Breast epithelium (tissue), 4 donors: ENCODE data around the gene MRC2. TPM values are rescaled to one million over a fixed set of nuclear protein-coding genes. Genes with fewer than 3 reads are reported as not detected.
A peak's percentile ranks its signal among the peaks of the same experiment; 100 is the strongest.

Experiments
- DNase-seq, 2 donors: peaks; one replicate each; pipeline ENCODE4 v3.0.0-alpha.2; 2019; ENCODE audit warnings: low spot score in 2 of 2
- H3K27ac ChIP-seq, 2 donors: fragments of 200-600 bp; sonication (generic) in 1 of 2; one replicate each; pipeline ENCODE4 v1.5.1; 2016 to 2019; ENCODE audit warnings: mild to moderate bottlenecking in 1 of 2
- H3K27me3 ChIP-seq, 2 donors: fragments of 200-600 bp; sonication (generic) in 1 of 2; one replicate each; pipeline versions ENCODE4 v1.5.1 to v1.6.0; 2017 to 2019; ENCODE audit warnings: control low read depth in 1 of 2, mild to moderate bottlenecking in 1 of 2
- H3K36me3 ChIP-seq: fragments of 200-600 bp; one replicate; pipeline ENCODE4 v1.5.1; 2019
- H3K4me1 ChIP-seq, 2 donors: fragments of 200-600 bp; sonication (generic); one replicate each; pipeline ENCODE4 v1.5.1; 2016 to 2019; ENCODE audit warnings: control low read depth in 1 of 2
- H3K4me3 ChIP-seq, 3 donors: fragments of 200-600 bp; sonication (generic); 1 replicate in 2 of 3; 2 replicates in 1 of 3; pipeline ENCODE4 v1.5.1; 2016 to 2019; ENCODE audit warnings: mild to moderate bottlenecking in 3 of 3, moderate library complexity in 2 of 3
- H3K9me3 ChIP-seq, 2 donors: fragments of 200-600 bp; sonication (generic) in 1 of 2; one replicate each; pipeline ENCODE4 v1.5.1; 2016 to 2019; ENCODE audit warnings: control low read depth in 1 of 2
- POLR2A ChIP-seq: fragments of 450-650 bp; IDR thresholded peaks from one replicate; pipeline ENCODE4 v1.6.1; 2016; ENCODE audit warnings: antibody characterized with exemption, mild to moderate bottlenecking, moderate library complexity
- POLR2AphosphoS5 ChIP-seq, 3 donors: sonication (generic); formaldehyde crosslinking; IDR thresholded peaks; one replicate each; pipeline ENCODE4 v1.6.1; 2017; ENCODE audit warnings: antibody characterized with exemption in 3 of 3
- intact Hi-C: fragments of 100-400 bp; cut with DNase I; formaldehyde crosslinking; loops from one replicate; pipeline ENCODE4 v1.15.1; 2023; ENCODE audit warnings: low total_unique reads
- total RNA-seq, 3 donors: library from RNA; depleted of rRNA; stranded (reverse); fragments of >200 nt; gene quantifications; one replicate each; pipeline ENCODE4 v1.1.0, GENCODE V29; 2016
- TF ChIP-seq, protein P1 (sequence below), 3 donors: fragments of 450-650 bp; IDR thresholded peaks; one replicate each; pipeline ENCODE4 v1.5.1; 2016 to 2017; ENCODE audit warnings: antibody characterized with exemption in 3 of 3, mild to moderate bottlenecking in 3 of 3, moderate library complexity in 3 of 3

Gene MRC2
- total RNA-seq, 3 donors from 2014 or later: 28.4 to 40.2 (median 37.4) TPM

DNA sequence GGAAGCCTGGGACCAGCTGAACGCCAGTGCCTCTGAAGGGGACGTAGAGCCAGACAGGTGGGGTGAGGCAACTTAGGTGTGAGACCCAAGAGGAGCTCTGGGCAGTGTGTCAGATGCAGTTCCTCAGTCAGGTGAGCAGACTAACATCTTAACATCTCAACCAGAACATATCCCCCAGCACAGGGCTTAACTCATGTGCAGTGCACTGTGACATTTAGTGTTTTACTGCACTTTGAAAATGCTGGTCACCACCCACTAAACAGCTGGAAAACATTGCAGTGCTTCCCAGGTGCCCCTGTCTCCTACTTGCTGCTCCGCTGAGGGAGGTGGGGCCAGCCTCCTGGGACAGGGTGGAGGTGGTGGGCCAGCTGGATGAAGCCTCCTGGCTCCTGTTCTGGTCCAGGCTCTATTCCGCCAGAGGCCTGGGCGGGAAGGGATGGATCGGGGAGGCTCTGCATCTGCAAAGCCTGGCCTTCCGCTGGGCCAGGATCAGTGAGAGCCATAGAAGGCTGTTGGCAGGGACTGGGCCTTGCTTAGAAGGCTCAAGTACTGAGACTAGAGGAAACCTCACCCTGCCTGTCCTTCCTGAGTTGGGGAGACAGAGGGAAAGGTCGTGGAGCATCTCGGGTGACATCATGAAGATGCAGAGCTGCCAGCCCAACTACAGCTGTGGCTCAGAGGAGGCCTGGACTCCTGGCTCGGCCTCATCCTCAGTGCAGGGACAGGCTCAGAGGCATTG, 7.9 kb upstream of the MRC2 start:
- DNase-seq: no peak
- TF ChIP-seq, protein P1, sequence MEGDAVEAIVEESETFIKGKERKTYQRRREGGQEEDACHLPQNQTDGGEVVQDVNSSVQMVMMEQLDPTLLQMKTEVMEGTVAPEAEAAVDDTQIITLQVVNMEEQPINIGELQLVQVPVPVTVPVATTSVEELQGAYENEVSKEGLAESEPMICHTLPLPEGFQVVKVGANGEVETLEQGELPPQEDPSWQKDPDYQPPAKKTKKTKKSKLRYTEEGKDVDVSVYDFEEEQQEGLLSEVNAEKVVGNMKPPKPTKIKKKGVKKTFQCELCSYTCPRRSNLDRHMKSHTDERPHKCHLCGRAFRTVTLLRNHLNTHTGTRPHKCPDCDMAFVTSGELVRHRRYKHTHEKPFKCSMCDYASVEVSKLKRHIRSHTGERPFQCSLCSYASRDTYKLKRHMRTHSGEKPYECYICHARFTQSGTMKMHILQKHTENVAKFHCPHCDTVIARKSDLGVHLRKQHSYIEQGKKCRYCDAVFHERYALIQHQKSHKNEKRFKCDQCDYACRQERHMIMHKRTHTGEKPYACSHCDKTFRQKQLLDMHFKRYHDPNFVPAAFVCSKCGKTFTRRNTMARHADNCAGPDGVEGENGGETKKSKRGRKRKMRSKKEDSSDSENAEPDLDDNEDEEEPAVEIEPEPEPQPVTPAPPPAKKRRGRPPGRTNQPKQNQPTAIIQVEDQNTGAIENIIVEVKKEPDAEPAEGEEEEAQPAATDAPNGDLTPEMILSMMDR (IDR thresholded peaks at IDR 0.05): no peak
- TF ChIP-seq POLR2A: no peak
- no peak for TF ChIP-seq POLR2AphosphoS5 (IDR thresholded peaks at IDR 0.05)
- H3K27ac ChIP-seq: peak overlapping the region in 1 of 2 donors; percentile 12

DNA sequence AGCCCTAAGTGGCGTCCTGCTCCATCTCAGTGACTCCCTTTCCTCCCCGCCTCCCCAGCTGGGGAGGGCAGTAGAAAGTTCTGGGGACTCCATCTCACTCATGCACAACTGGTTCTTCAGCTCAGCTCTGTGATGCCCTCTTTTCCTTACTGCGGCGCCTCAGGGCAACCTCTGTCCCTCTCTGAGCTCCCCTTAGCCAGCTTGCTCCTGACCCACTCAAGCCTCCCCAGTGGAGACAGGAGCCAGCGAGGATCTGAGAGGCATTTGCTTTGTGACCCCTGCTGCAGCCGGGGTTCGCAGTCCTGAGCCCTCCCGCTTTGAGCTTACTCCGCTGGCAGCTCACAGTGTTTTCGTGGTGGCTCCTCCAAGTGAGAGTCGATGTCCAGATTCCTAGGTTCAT, 6.2 kb upstream of the MRC2 start:
- no peaks in the 10 kb centered on the region for H3K4me1 ChIP-seq
- DNase-seq: no peak
- H3K4me3 ChIP-seq: no peak overlapping the region
- intact Hi-C loops: no loop called here
- no peaks in the 10 kb centered on the region for H3K9me3 ChIP-seq
- H3K27me3 ChIP-seq: no peaks in the 10 kb centered on the region
- no peaks in the 10 kb centered on the region for H3K36me3 ChIP-seq
- H3K27ac ChIP-seq: no peak overlapping the region
- TF ChIP-seq, protein P1 (IDR thresholded peaks at IDR 0.05): no peak
- no peak for TF ChIP-seq POLR2A
- TF ChIP-seq POLR2AphosphoS5 (IDR thresholded peaks at IDR 0.05): no peak

More for the DNA sequence above, 7.9 kb upstream of the MRC2 start:
- Histone ChIP-seq H3K4me1 (no peaks in the 10 kb centered on the region), H3K4me3 (no peak overlapping the region), H3K9me3 (no peaks in the 10 kb centered on the region), H3K36me3 (no peaks in the 10 kb centered on the region), H3K27me3 (no peaks in the 10 kb centered on the region)
- intact Hi-C loops: no loop called here

DNA sequence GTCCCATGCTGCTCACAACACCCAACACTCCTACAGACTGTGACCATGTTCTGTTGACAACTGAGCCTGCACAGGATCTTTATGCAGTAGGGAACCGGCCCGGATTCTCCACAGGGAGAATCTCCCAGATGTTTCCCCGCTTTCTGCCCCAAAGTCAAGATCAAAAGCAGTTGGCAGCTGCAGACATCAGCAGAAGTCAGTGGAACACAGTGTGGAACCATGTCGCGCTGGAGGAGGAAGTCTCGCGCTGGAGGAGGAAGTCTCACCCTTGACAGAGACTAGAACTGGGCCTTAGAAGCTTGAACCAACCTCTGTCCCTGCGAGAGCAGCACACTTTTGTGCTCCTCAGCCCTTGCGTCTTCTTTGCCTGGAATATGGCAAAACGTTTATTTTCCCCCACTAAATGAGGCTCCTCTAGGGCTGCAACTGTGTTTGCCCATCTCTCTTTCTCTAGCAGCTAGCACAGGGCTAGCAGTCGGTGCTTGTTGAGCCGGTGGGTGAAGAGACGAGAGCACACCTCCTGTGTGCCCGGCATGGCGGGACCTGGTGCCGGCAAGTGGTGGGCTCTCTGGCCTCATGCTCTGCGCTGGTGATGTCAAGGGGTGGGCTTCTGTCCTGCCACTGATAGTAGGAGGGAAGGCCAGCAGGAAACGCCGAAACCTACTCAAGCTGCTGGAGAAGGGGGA, 2.1 kb upstream of the MRC2 start:
- Histone ChIP-seq H3K9me3 (no peaks in the 10 kb centered on the region), H3K27ac (peak overlapping the region in 1 of 2 donors; percentile 20), H3K4me3 (no peak overlapping the region), H3K27me3 (peaks cover 0 to 15% of the 10 kb centered on the region in 2 donors), H3K4me1 (no peaks in the 10 kb centered on the region), H3K36me3 (no peaks in the 10 kb centered on the region)
- TF ChIP-seq POLR2AphosphoS5 (IDR thresholded peaks at IDR 0.05): no peak
- TF ChIP-seq, protein P1 (IDR thresholded peaks at IDR 0.05): no peak
- no peak for DNase-seq
- intact Hi-C loops: no loop called here

DNA sequence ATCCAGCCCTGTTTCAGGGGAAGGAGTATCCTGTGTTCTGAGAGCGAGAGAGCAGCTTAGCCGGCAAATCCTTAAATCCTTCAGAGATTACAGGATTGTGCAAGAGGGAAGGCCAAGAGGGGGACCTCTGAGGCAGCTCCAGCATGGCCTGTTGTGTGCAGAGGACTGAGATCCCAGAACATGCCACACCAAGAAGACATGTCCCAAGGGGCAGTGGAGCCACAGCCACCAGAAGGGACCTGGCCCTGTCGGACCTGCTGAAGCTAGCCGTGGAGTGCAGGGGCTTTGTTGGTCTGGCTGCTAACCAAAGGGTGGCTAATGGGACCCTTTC, 1.6 kb upstream of the MRC2 start:
- Histone ChIP-seq H3K27ac (peak overlapping the region in 1 of 2 donors; percentile 20), H3K9me3 (no peaks in the 10 kb centered on the region)
- no peak for DNase-seq

More for the DNA sequence above, 1.6 kb upstream of the MRC2 start:
- Histone ChIP-seq H3K4me3 (no peak overlapping the region), H3K27me3 (peaks cover 0 to 15% of the 10 kb centered on the region in 2 donors), H3K36me3 (no peaks in the 10 kb centered on the region), H3K4me1 (no peaks in the 10 kb centered on the region)
- intact Hi-C loops: no loop called here
- TF ChIP-seq POLR2A (no peak), POLR2AphosphoS5 (IDR thresholded peaks at IDR 0.05) (no peak)
- TF ChIP-seq, protein P1 (IDR thresholded peaks at IDR 0.05): no peak
